HG02642 (cell line): Measurements from ENCODE around the gene NFXL1.

ENCODE experiments used
- ATAC-seq: cut with Tn5 transposase; IDR thresholded peaks from one replicate; pipeline ENCODE4 v1.9.1; 2021; ENCODE audit warnings: mild to moderate bottlenecking; ENCODE audit not compliant: unreplicated experiment, poor library complexity

The NFXL1 gene

GRCh38 chr4:47837094-47837907 is 77.1 kb downstream of the NFXL1 start:
- ATAC-seq: peak; percentile 72

DNA sequence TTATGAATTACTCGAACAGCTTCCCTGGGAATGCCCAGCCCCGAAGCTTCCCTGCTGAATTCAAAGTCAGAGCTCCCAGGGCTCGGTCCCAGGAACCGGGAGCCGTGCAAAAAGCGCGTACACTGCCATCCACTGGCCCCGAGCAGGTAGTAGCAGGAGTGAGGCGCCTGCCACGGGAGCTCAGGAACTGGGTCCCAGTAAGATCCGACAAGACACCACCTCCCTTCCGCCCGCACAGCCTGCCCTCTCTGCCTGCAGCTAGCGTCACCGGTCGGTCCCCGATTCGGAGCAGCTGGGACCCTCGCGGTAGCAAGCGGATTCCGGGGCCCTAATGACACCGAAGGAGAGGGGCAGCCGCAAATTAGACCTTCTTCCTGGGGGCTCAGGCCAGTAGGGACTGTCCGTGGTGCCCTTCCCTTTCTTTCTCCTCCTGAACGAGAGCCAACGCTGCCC is 77.7 kb downstream of the NFXL1 start:
- ATAC-seq: peak; percentile 84

- no peak for ATAC-seq
Measured at GRCh38 chr4:47835494-47835893, 78.9 kb downstream of the NFXL1 start.

DNA sequence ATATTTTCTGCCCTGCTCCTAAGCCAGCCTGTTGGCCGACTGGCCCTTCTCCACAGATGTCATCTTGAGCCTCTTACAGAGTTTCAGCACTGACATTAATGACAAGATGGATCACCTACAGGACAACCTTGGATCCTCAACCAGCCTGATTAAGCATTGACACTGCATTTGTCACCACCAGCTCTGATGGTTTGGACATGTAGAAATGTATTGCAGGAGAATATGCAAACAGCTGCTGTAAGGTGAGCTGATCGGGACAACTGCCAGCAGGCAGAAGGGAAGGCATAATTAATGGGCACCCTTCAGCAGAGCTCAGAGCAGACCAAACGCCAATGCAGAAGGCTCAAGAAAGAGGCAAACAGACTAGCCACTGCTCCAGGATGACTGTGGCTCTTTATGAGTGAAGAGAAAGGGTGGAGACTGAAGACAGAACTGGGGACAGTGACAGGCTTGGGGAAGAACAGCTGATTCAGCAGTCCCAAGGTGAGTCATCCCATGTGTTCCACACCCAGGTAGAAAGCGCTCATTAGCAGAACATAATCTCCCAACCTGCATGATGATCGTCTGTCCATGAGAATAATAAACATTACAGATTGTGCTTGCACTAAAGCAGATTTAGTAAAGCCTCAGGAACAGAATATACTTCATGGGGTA is 83.2 kb downstream of the NFXL1 start:
- no peak for ATAC-seq

- ATAC-seq: no peak
Measured at GRCh38 chr4:47830265-47831025, 83.9 kb downstream of the NFXL1 start.

- ATAC-seq: no peak
Measured at GRCh38 chr4:47829438-47829837, 84.9 kb downstream of the NFXL1 start.

DNA sequence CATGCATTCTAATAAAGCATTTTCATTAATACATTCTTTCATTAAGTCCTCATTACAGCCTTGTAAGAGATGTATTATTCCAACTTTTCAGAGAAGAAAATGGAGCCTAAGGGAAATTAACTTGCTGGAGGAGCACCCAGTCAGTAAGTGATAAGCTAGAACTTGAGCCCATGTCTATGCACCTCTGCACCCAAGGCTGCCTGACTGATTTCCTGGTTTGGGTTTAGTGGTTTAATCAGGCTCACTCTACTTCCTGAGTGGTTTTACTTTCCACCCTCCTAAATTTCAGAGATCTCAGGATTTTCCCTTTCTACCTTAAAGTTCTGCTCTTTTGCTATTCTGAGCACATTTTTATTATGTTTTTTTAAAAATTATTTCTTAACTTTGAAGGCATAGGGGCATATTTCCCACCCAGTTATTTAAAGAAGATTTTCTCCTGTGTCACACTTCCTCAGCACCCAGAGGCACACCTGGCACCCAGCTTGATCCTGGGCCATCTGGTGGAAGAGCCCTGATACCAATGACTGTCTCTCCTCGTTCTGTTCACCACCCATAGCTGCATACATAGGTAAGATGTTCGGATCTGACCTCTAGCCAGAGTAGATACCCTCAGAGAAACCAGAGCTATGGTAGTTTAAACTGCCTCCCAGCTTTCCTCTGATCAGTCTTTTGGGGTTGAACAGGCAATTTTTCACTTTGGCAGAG is 86.9 kb downstream of the NFXL1 start:
- ATAC-seq: no peak

DNA sequence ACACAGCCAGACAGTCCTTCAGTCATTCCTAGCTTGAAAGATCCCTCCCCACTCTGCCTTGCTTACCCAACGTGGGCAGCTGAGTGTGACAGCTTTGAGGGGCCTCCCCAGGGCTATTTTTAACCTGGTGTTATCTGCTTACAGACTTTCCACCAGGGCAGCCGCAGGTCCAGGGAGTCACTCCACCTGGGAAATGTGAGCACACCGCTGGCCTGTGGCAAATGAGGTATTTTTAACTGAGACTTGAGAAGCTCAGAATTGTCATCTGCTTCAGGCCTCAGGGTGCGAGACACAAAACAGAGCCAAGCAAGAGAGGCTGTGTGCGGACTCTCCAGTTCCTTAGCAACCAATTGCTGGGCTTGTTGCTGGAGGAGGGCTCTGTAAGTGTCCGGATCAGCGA is 89.5 kb downstream of the NFXL1 start:
- ATAC-seq: no peak

DNA sequence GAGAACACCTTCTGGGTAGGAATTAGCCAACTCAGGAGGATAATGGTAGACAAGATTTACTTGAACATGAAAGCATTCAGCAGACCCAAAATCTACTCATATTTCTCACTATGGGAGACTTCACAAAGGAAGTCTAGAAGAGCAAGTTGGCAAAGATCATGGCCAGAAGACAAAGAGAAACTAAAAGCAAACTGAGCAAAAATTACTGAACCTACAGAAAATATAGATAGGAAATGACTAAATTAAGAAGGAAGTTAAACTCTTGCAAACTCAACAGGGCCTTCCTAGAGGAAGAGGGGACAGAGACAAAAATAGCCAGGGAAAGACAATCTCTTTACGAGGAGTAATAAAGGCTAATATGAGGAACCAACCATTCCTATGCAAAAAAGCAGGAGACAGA is 95.2 kb downstream of the NFXL1 start:
- no peak for ATAC-seq

- no peak for ATAC-seq
Measured at GRCh38 chr4:47817275-47817674, 97.1 kb downstream of the NFXL1 start.

GRCh38 chr4:47816748-47817147 is 97.6 kb downstream of the NFXL1 start:
- no peak for ATAC-seq

- ATAC-seq: no peak
Measured at GRCh38 chr4:47814618-47815295, 99.6 kb downstream of the NFXL1 start.

DNA sequence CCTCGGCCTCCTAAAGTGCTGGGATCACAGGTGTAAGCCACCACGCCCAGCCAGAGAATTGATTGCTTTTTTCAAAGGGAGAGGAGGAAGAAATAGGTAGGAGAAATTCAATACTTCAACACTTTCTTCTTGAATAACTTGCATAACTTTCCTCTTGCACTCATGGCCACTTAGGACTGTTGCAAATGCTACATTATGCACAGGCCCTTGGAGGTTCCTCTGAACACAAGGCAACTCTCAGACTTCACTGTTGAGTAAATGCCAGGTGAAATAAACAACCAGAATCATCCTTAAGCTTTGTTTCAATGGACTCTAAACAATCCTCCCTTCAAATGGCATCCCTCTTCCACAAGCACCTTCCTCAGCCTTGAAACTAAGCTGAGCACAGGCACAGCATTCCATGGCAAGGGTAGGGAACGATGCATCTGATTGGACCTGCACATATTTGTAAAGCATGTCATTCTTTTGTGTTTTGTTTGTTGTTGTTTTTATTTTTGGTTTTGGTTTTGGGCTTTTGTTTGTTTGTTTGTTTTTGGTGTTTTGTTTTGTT is 104.7 kb downstream of the NFXL1 start:
- ATAC-seq: no peak

- no peak for ATAC-seq
Measured at GRCh38 chr4:47804598-47804997, 109.8 kb downstream of the NFXL1 start.

DNA sequence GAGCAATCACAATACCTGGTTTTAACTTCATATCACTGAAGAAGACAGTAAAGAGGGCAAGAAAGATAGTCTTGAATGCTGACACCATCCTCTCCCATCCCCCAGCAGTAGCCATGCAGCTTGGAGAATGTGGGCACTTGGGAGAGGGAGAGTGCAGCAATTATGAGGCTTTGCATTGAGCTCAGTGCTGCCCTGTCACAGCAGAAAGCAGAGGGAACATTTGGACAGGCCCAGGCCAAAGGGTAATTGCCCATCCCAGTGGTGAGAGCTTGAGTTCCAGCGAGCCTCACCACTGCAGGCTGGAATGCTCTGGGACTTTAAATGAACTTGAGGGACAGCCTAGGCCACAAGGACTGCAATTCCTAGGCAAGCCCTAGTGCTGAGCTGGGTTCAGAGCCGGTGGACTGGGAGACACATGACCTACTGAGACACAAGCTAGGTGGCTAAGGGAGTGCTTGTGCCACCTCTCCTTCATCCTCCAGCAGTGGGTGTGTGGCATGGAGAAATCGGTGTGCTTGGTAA is 112.8 kb downstream of the NFXL1 start:
- no peak for ATAC-seq

DNA sequence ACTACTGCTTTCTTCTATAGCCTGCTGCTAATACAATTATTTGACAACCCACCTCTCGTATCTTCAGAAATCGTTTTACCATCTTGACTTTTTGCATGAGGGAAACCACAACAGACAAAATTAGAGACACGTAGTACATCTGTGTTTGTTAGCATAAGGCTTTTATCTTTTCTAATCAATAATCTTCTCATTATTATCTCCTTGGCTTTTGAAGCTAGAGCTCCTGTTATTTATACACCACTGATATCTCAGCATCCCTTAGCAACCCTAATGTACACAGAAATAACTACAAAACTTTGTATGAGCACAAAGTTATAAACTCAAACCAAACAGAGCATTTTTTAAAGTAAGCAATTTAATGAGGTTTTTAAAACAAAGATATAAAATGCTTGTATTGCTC is 116.2 kb downstream of the NFXL1 start:
- no peak for ATAC-seq
